GM11168 (cell line): ENCODE data around the gene GCLM.
"Not testable (repeated sequence)": the region's sequence is repeated elsewhere in the genome, so short reads cannot be mapped to it uniquely, and the experiment has no call there.

ENCODE experiments used
- in situ Hi-C: fragments of 300-500 bp; cut with MboI; formaldehyde crosslinking; loops from one replicate; pipeline ENCODE4 v1.12.0; 2022; ENCODE audit warnings: low sequenced_read_pairs; ENCODE audit not compliant: unreplicated experiment

The GCLM gene

GRCh38 chr1:93899543-93900207 lies 9.6 kb downstream of the GCLM start:
- in situ Hi-C loops, result no loop called here

DNA sequence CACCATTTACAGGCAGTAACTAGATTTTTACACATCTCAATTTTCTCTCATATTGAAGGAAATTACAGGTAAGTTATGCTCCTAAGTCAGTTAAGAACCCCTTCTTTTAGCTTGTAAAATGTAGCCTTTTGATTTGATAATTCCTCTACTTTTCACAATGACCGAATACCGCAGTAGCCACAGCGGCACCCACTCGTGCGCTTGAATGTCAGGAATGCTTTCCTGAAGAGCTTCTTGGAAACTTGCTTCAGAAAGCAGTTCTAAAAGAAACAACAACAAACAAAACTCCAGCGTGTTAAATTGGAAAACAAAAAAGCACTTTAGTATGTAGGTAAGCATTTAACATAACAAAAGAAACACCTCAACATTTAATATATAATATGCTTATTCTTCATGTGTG lies 20.3 kb downstream of the GCLM start:
- in situ Hi-C loops, result no loop called here

DNA sequence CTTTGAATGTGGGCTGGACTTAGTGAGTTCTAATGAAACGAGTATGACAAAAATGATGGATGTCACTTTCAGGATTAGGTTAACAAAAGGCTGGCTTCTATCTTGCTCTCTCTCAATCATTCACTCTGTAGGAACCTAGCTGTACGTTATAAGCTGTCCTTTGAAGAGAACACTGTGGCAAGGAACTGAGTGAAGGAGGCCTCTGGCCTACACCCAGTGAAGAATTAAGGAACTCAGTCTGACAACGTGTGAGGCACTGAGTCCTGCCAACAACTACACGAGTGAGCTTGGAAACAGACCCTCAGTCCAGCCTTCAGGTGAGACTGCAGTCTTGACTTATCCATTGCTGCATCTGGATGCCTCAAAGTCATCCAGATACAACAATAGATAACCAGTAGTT lies 27.0 kb downstream of the GCLM start:
- in situ Hi-C loops, result no loop called here

GRCh38 chr1:93880731-93881130 lies 28.5 kb downstream of the GCLM start:
- in situ Hi-C loops, result no loop called here

- in situ Hi-C loops, result no loop called here
Measured at GRCh38 chr1:93878889-93879586, 30.2 kb downstream of the GCLM start, which contains the start of gene DNTTIP2. DNTTIP2 (minus strand) TSS chr1:93879206; CDS start chr1:93879148, 58 bp downstream.

DNA sequence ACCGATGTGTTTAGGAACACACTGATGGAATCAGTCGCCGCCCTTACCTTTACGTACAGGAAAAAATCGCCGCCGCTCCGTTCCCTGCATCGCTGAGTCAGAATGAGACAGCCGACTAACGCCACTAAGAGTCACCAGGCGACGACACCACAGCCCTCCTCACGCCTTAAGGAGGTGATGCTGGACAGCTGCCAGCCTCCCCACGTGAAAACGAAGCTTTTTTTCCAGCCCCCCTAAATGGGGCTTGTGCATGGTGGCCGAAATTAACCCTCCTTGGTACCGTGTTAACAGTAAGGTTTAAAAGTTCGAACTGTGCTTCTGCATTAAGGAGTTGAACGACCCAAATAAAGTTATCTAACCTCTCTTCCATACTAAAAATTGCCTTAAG lies 30.7 kb downstream of the GCLM start:
- in situ Hi-C loops, result no loop called here

DNA sequence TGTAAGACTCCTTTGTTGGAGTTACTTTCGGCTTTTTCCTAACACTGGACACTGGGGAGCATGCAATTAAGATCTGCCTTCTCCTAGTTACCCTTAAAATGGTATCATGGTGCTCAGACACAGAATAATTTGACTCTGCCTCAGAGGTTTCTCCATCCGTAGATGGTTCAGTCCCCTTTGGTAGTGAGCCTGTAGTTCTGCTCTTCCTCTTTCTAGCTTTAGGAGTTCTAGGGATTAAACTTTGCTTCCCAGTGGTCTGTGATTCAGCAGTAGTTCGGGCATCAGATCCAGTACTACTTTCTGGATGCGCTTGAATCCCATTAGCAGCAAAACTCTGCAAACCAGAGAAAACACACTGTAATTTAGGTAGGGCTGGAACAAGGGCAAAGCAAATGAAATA lies 31.7 kb downstream of the GCLM start:
- in situ Hi-C loops, result no loop called here

DNA sequence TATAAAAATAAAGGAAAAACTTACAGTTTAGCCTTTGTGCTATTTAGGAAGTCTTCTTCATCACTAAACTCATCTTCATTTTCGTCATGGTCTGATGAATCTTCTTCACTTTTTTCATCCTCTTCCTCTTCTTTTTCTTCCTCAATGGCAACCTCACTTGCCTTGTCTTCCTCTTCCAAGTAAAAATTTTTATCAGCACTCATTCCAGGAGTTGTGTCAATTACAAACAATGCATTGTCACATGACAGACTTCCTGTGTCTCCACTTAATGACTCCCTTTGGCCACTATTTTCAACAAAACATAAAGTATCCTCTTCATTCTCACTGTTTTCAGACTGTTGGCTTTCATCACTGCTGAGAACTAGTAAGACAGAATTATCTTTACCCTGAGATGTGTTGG lies 33.0 kb downstream of the GCLM start:
- in situ Hi-C loops, result no loop called here

DNA sequence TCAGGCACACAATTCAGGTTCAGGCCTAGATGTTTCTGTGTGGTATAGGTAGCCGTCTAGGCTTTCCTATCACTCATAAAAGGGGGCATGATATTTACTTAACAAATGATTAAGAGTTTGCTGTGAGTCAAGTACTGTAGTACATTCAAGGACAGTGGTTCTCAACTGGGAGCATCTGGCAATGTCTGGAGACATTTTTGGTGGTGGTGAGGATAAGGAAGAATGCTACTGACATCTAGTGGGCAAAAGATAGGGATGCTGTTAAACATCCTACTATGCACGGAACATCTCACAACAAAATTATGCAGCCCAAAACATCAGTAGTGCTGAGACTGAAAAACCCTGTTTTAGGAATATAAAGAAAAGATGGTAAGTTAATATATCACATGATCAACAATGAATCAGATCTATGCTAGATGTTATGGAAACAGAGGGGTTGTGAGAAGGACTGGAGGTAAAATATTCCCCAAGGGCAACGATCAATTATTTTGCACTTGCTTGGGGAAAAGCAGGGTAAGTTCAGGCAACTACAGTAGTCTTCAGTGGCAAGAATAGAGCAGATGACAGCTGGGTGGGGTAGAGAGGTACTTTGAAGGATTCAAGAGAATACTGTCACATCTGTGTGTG lies 35.1 kb downstream of the GCLM start:
- in situ Hi-C loops, result loop anchor here (5.0 kb wide), 1 partner anchor 52 kb away; no protein-coding TSS in a partner anchor

DNA sequence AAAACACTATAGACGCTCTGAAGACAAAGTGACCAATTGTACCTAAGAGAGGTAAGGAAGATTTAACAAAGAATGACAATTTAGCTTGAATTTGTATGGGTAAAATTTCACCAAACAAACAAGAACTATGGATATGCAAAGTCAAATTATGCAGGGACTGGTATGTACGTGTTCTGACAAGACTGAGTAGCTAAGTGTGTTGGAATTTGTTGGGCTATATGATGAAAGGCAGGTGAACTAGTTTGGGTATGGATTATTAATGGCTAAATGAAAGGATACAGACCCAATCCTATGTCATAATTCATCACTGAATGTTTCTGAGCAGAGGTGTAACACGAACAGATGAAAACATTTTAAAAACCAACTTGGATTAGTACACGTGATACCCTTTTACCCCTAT lies 37.9 kb downstream of the GCLM start:
- in situ Hi-C loops, result loop anchor here (5.0 kb wide), 1 partner anchor 49 kb away; no protein-coding TSS in a partner anchor

- in situ Hi-C loops, result loop anchor here (5.0 kb wide), 1 partner anchor 47 kb away; no protein-coding TSS in a partner anchor
Measured at GRCh38 chr1:93869653-93870052, 39.6 kb downstream of the GCLM start.

DNA sequence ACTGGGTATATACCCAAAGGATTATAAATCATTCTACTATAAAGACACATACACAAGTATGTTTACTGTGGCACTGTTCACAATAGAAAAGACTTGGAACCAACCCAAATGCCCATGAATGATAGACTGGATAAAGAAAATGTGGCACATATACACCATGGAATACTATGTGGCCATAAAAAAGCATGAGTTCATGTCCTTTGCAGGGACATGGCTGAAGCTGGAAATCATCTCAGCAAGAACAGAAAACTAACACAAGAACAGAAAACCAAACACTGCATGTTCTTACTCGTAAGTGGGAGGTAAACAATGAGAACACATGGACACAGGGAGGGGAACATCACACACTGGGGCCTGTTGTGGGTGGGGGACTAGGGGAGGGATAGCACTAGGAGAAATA lies 40.7 kb downstream of the GCLM start:
- in situ Hi-C loops, result not testable (repeated sequence)

DNA sequence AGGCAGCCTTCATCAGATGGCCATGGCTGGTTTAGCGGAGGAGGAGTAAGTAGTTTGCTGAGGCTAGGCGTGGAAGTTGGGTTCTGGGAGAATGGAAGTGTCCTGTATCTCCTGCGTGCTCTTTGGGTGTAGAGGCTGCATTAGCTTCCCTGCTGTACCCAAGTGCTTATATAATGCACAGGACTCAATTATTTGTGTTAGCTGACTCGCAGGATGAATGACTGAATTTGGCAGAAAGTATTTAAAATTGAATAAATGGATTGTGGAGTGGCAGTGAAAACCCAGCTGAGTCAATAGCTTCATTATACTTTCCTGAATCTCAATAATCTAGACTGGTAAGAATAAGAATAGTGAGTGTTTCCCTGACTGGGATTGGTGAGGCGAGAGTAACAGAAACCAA lies 44.0 kb downstream of the GCLM start:
- in situ Hi-C loops, result no loop called here

DNA sequence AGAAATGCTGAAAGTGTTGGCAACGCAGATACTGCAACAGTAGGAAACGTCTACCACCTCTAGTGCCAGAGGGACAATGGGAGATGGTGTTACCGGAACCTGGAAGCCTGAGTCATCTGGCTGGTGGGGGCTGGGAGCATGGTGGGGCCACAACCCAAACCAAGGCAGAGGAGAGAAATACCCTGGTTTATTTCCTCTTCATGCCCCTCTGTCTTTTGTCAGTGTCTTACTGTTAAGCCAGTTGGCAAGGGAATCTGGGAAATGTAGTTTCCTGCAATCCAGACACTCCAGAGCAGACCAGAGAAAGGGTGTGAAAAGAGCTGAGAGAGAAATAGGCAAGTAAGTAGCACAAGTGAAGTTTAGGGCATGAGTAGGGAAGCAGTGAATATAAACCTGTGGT lies 45.1 kb downstream of the GCLM start:
- in situ Hi-C loops, result no loop called here

GRCh38 chr1:93857653-93858052 lies 51.6 kb downstream of the GCLM start:
- in situ Hi-C loops, result not testable (repeated sequence)

- in situ Hi-C loops, result not testable (repeated sequence)
Measured at GRCh38 chr1:93855983-93856382, 53.2 kb downstream of the GCLM start.

- in situ Hi-C loops, result no loop called here
Measured at GRCh38 chr1:93853940-93854339, 55.3 kb downstream of the GCLM start.

GRCh38 chr1:93851878-93852277 lies 57.4 kb downstream of the GCLM start:
- in situ Hi-C loops, result no loop called here

- in situ Hi-C loops, result no loop called here
Measured at GRCh38 chr1:93851327-93851712, 57.9 kb downstream of the GCLM start.

DNA sequence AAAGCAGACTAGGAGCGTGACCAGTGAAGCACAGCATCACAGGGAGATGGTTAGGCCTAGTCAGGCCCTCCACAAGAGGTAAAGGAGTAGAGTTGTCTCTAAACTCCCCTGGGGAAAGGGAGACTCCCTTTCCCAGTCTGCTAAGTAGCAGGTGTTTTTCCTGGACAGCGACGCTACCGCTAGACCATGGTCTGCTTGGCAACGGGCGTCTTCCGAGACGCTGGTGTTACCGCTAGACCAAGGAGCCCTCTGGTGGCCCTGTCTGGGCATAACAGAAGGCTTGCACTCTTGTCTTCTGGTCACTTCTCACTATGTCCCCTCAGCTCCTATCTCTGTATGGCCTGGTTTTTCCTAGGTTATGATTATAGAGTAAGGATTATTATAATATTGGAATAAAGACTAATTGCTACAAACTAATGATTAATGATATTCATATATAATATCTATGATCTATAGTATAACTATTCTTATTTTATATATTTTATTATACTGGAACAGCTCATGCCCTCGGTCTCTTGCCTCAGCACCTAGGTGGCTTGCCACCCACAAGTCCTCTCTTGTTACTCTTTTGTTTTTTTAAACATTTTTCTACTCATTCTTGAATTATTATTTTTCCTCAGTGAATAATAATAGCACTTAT lies 58.4 kb downstream of the GCLM start:
- in situ Hi-C loops, result not testable (repeated sequence)
